COLO829 (cell line): Measurements from ENCODE around the gene DLST.
A peak's percentile ranks its signal among the peaks of the same experiment; 100 is the strongest.
"Not testable (repeated sequence)": the region's sequence is repeated elsewhere in the genome, so short reads cannot be mapped to it uniquely, and the experiment has no call there.

Source experiments
- DNase-seq: peaks from one replicate; pipeline ENCODE4 v3.0.0; 2012; ENCODE audit warnings: low spot score

The DLST gene

GRCh38 chr14:74917646-74918081, 35.9 kb downstream of the DLST start:
- no peak for DNase-seq

- DNase-seq, result no peak
These were observed 36.7 kb downstream of the DLST start for GRCh38 chr14:74918380-74918779.

GRCh38 chr14:74919421-74920165, 37.9 kb downstream of the DLST start:
- no peak for DNase-seq

- no peak for DNase-seq
These were observed 38.6 kb downstream of the DLST start for GRCh38 chr14:74920281-74920680.

- no peak for DNase-seq
These were observed 39.4 kb downstream of the DLST start for GRCh38 chr14:74921053-74921620.

GRCh38 chr14:74921987-74922751, 40.5 kb downstream of the DLST start:
- DNase-seq, result no peak

GRCh38 chr14:74922752-74923401, 41.2 kb downstream of the DLST start, which contains the start of gene RPS6KL1:
Gene RPS6KL1, minus strand, starts transcription at chr14:74923260. Its CDS starts 1,719 bp downstream, at chr14:74921541.
- peak; percentile 85 for DNase-seq

GRCh38 chr14:74924061-74924460, 42.3 kb downstream of the DLST start:
- no peak for DNase-seq

- DNase-seq, result no peak
These were observed 45.5 kb downstream of the DLST start for GRCh38 chr14:74927225-74927624.

GRCh38 chr14:74929242-74929641, 47.5 kb downstream of the DLST start:
- no peak for DNase-seq

- DNase-seq, result not testable (repeated sequence)
These were observed 50.0 kb downstream of the DLST start for GRCh38 chr14:74931744-74932143.

- DNase-seq, result peak; percentile 28
These were observed 50.7 kb downstream of the DLST start for GRCh38 chr14:74932401-74932901.

GRCh38 chr14:74932936-74933335, 51.2 kb downstream of the DLST start:
- not testable (repeated sequence) for DNase-seq

- DNase-seq, result no peak
These were observed 52.3 kb downstream of the DLST start for GRCh38 chr14:74934041-74934440.

- no peak for DNase-seq
These were observed 53.0 kb downstream of the DLST start for GRCh38 chr14:74934476-74935359.

GRCh38 chr14:74935360-74935680, 53.6 kb downstream of the DLST start:
- no peak for DNase-seq

GRCh38 chr14:74936151-74936550, 54.4 kb downstream of the DLST start:
- DNase-seq, result no peak

- no peak for DNase-seq
These were observed 55.0 kb downstream of the DLST start for GRCh38 chr14:74936731-74937130.

- no peak for DNase-seq
These were observed 55.5 kb downstream of the DLST start for GRCh38 chr14:74937171-74937570.

GRCh38 chr14:74938531-74939495, 57.1 kb downstream of the DLST start:
- DNase-seq, result no peak
